ENCODE measurements around the gene CENPV.

DNA sequence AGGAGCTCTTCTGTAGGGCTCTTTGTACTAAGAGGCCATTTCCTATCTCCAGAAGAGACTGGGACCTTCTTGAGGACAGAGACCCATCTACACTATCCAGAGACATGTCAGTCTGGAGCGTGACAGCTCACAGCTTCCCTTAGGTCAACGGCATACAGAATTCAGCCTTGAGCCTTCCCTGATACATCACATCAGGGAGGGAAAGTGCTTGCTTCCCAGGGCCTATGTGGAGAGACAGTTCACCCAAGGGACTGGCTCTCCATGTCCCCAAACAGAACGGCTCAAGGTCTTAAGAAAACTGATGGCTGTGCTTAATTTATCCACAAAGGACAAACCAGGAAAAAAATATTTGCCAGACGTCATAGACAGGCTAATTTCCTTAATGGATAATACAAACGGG is 7.7 kb downstream of the CENPV start:
- TF ChIP-seq POLR2A (IDR thresholded peaks at IDR 0.05; ENCODE audit: low read depth, low read length) = no peak
- TF ChIP-seq ELK1 (IDR thresholded peaks at IDR 0.05; ENCODE audit: low read depth, low read length) = no peak
- no peak for TF ChIP-seq TAF1 (IDR thresholded peaks at IDR 0.05; ENCODE audit: borderline replicate concordance, low read depth, low read length)
- TF ChIP-seq FOS (IDR thresholded peaks at IDR 0.05; ENCODE audit: borderline replicate concordance, extremely low read depth, insufficient read length) = no peak
- TF ChIP-seq, protein P1, sequence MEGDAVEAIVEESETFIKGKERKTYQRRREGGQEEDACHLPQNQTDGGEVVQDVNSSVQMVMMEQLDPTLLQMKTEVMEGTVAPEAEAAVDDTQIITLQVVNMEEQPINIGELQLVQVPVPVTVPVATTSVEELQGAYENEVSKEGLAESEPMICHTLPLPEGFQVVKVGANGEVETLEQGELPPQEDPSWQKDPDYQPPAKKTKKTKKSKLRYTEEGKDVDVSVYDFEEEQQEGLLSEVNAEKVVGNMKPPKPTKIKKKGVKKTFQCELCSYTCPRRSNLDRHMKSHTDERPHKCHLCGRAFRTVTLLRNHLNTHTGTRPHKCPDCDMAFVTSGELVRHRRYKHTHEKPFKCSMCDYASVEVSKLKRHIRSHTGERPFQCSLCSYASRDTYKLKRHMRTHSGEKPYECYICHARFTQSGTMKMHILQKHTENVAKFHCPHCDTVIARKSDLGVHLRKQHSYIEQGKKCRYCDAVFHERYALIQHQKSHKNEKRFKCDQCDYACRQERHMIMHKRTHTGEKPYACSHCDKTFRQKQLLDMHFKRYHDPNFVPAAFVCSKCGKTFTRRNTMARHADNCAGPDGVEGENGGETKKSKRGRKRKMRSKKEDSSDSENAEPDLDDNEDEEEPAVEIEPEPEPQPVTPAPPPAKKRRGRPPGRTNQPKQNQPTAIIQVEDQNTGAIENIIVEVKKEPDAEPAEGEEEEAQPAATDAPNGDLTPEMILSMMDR (IDR thresholded peaks at IDR 0.05 in 2 of 3, conservative IDR thresholded peaks at IDR 0.05 in 1 of 3; ENCODE audit: control insufficient read depth in 2 of 3, extremely low read depth in 1 of 3, insufficient read depth in 1 of 3, low read depth in 3 of 3, low read length in 3 of 3) = no peak
- TF ChIP-seq ESRRA (IDR thresholded peaks at IDR 0.05; ENCODE audit: low read length) = no peak
- TF ChIP-seq, protein P2, sequence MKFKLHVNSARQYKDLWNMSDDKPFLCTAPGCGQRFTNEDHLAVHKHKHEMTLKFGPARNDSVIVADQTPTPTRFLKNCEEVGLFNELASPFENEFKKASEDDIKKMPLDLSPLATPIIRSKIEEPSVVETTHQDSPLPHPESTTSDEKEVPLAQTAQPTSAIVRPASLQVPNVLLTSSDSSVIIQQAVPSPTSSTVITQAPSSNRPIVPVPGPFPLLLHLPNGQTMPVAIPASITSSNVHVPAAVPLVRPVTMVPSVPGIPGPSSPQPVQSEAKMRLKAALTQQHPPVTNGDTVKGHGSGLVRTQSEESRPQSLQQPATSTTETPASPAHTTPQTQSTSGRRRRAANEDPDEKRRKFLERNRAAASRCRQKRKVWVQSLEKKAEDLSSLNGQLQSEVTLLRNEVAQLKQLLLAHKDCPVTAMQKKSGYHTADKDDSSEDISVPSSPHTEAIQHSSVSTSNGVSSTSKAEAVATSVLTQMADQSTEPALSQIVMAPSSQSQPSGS (IDR thresholded peaks at IDR 0.05; ENCODE audit: low read length) = no peak
- TF ChIP-seq RAD21 (IDR thresholded peaks at IDR 0.05; ENCODE audit: insufficient read depth, low read depth, low read length) = no peak
- no peak for TF ChIP-seq ZNF217 (IDR thresholded peaks at IDR 0.05)
- no peak for TF ChIP-seq POLR2AphosphoS5 (IDR thresholded peaks at IDR 0.05; ENCODE audit: low read length)
